B cell (primary cell): ENCODE results near the gene STEEP1. TPM values are rescaled to one million over a fixed set of nuclear protein-coding genes. Genes with fewer than 3 reads are reported as not detected.
A peak's percentile ranks its signal among the peaks of the same experiment; 100 is the strongest.

Experiments used
- ATAC-seq: fragments of 200-7000 bp; cut with Tn5 transposase; one replicate; pipeline ENCODE4 v1.10.0; 2021; ENCODE audit warnings: low read depth, mild to moderate bottlenecking, moderate number of reproducible peaks, moderate library complexity
- CTCF ChIA-PET: fragments of 350-600 bp; sonication (Branson Sonifier 250); formaldehyde crosslinking; loops from one replicate; lab custom pipeline; 2021; ENCODE audit warnings: antibody characterized with exemption, inconsistent platforms; lab: Charles Lee
- POLR2A ChIA-PET: fragments of 350-600 bp; sonication (Branson Sonifier 250); formaldehyde crosslinking; loops from one replicate; lab custom pipeline; 2021; ENCODE audit warnings: antibody characterized with exemption; lab: Charles Lee
- DNase-seq: peaks from one replicate; pipeline ENCODE4 v3.0.0; 2013
- H2AFZ ChIP-seq: 2 replicates; pipeline ENCODE4 v1.6.1; 2012; ENCODE audit warnings: mild to moderate bottlenecking, low read depth, low read length; ENCODE audit not compliant: insufficient read depth, poor library complexity, severe bottlenecking
- H3K27ac ChIP-seq, 2 donors: 1 replicate in 1 of 2; 2 replicates in 1 of 2; pipeline ENCODE4 v1.5.1; 2012 to 2013; ENCODE audit warnings: low read length in 2 of 2, mild to moderate bottlenecking in 2 of 2, moderate library complexity in 1 of 2
- H3K27me3 ChIP-seq, 4 experiments: fragments of 200-600 bp in 1 of 4; sonication (generic) in 1 of 4; replicated peaks in 1 of 4; 1 replicate in 2 of 4; 2 replicates in 2 of 4; pipeline versions ENCODE4 v1.6.1 to v1.7.0; 2013 to 2016; ENCODE audit warnings: low read length in 3 of 4, mild to moderate bottlenecking in 2 of 4, mixed read lengths in 1 of 4, moderate library complexity in 1 of 4; ENCODE audit not compliant: insufficient read depth in 4 of 4, control insufficient read depth in 3 of 4; ENCODE audit errors: control extremely low read depth in 1 of 4
- H3K36me3 ChIP-seq, 2 experiments: replicated peaks in 1 of 2; 1 replicate in 1 of 2; 2 replicates in 1 of 2; pipeline versions ENCODE4 v1.6.1 to v1.7.1; 2013; ENCODE audit warnings: low read length in 1 of 2; ENCODE audit not compliant: insufficient read depth in 2 of 2, control insufficient read depth in 1 of 2; ENCODE audit errors: control extremely low read depth in 1 of 2, extremely low read depth in 1 of 2
- H3K4me1 ChIP-seq, 2 donors: fragments of 200-600 bp in 1 of 2; sonication (generic) in 1 of 2; 1 replicate in 1 of 2; 2 replicates in 1 of 2; pipeline versions ENCODE4 v1.5.1 to v1.6.1; 2013 to 2017; ENCODE audit warnings: low read length in 2 of 2; ENCODE audit not compliant: control insufficient read depth in 2 of 2, insufficient read depth in 2 of 2
- H3K4me2 ChIP-seq: replicated peaks from 2 replicates; pipeline ENCODE3; 2012; ENCODE audit warnings: mild to moderate bottlenecking, low read depth, low read length; ENCODE audit not compliant: poor library complexity, severe bottlenecking
- H3K4me3 ChIP-seq, 5 experiments: fragments of 200-600 bp in 1 of 5; sonication (generic) in 1 of 5; 1 replicate in 3 of 5; 2 replicates in 2 of 5; pipeline versions ENCODE4 v1.5.1 to v1.7.0; 2011 to 2016; ENCODE audit warnings: low read length in 4 of 5, mild to moderate bottlenecking in 4 of 5, low read depth in 2 of 5, control low read depth in 1 of 5, moderate library complexity in 1 of 5; ENCODE audit not compliant: insufficient read depth in 1 of 5; ENCODE audit errors: control extremely low read depth in 1 of 5, extremely low read depth in 1 of 5
- H3K79me2 ChIP-seq: fragments of 200-600 bp; sonication (generic); one replicate; pipeline ENCODE4 v1.6.0; 2016; ENCODE audit warnings: low read length; ENCODE audit not compliant: control insufficient read depth, insufficient read depth
- H3K9ac ChIP-seq: fragments of 200-600 bp; sonication (generic); 2 replicates; pipeline ENCODE4 v1.6.1; 2017; ENCODE audit warnings: mild to moderate bottlenecking, low read length, moderate library complexity
- H3K9me3 ChIP-seq, 3 donors: one replicate each; pipeline versions ENCODE4 v1.6.1 to v1.7.1; 2013; ENCODE audit warnings: low read length in 2 of 3; ENCODE audit not compliant: control insufficient read depth in 2 of 3, insufficient read depth in 1 of 3; ENCODE audit errors: control extremely low read depth in 1 of 3
- H4K20me1 ChIP-seq: 2 replicates; pipeline ENCODE4 v1.6.0; 2012; ENCODE audit warnings: mild to moderate bottlenecking, low read length; ENCODE audit not compliant: insufficient read depth, control insufficient read depth, poor library complexity, severe bottlenecking
- H3K27ac Mint-ChIP-seq: one replicate; pipeline ENCODE4 v1.8.0; 2021; ENCODE audit warnings: mixed read lengths
- H3K27me3 Mint-ChIP-seq: one replicate; pipeline ENCODE4 v1.8.0; 2021; ENCODE audit warnings: mixed read lengths
- H3K4me1 Mint-ChIP-seq: one replicate; pipeline ENCODE4 v1.8.0; 2021; ENCODE audit warnings: mixed read lengths
- H3K4me3 Mint-ChIP-seq: one replicate; pipeline ENCODE4 v1.8.0; 2021; ENCODE audit warnings: mixed read lengths
- H3K9me3 Mint-ChIP-seq: one replicate; pipeline ENCODE4 v1.8.0; 2022; ENCODE audit warnings: mixed read lengths; ENCODE audit not compliant: insufficient read depth
- CTCF ChIP-seq: fragments of 200-600 bp; IDR thresholded peaks from one replicate; pipeline ENCODE4 v1.8.0; 2022; ENCODE audit warnings: antibody characterized with exemption, mild to moderate bottlenecking
- EZH2 ChIP-seq: IDR thresholded peaks from 2 replicates; pipeline ENCODE4 v1.6.1; 2012; ENCODE audit warnings: borderline replicate concordance, low read depth, mild to moderate bottlenecking, moderate library complexity, low read length; ENCODE audit not compliant: insufficient read depth, poor library complexity, severe bottlenecking
- WGBS: methylation state at CpG from one replicate; pipeline ENCODE4 v1.1.5; 2013; ENCODE audit warnings: missing lambda C conversion rate; ENCODE audit not compliant: insufficient coverage; 5-methylcytosine and 5-hydroxymethylcytosine counted together
- intact Hi-C: fragments of 100-400 bp; cut with micrococcal nuclease; formaldehyde crosslinking; loops from one replicate; pipeline ENCODE4 v1.10.0; 2022
- polyA plus RNA-seq: library from polyadenylated mRNA; depleted of rRNA; stranded (reverse); fragments of >200 nt; gene quantifications from 2 replicates; pipeline ENCODE4 v1.2.3, GENCODE V29; 2012
- total RNA-seq, 2 donors: library from RNA; stranded (reverse); fragments of 120-200 nt in 1 of 2; gene quantifications; 1 replicate in 1 of 2; 2 replicates in 1 of 2; pipeline versions ENCODE4 v1.2.3 to v1.2.4, GENCODE V29; 2013 to 2022

STEEP1 gene
- total and polyA plus RNA-seq, 2 donors (not counting 1 experiment from before 2014, with no cell fraction given) = 12.0 to 27.6 TPM

GRCh38 chrX:119605464-119606279, 40.5 kb upstream of the STEEP1 start:
- H3K27ac Mint-ChIP-seq = peak overlapping the region; percentile 99
- Histone ChIP-seq H3K4me1 (peaks cover 12 to 29% of the 10 kb centered on the region in 2 donors), H3K9me3 (no peaks in the 10 kb centered on the region), H3K79me2 (peaks cover 25% of the 10 kb centered on the region), H3K4me3 (peak overlapping the region; percentile 48 to 86 (median 71)), H3K9ac (peak overlapping the region; percentile 76), H4K20me1 (no peaks in the 10 kb centered on the region), H3K4me2 (peak overlapping the region; percentile 73), H3K36me3 (peaks cover 0 to 4% of the 10 kb centered on the region in 2 experiments), H3K27ac (peak overlapping the region; percentile 87 to 94), H3K27me3 (no peaks in the 10 kb centered on the region), H2AFZ (peak overlapping the region; percentile 67)
- no peak for DNase-seq
- ChIA-PET POLR2A (interaction anchor here (0.6 to 2.5 kb wide), 9 partner anchors 27 to 1202 kb away, joined by 3 to 17 read pairs (median 4); partner anchors contain the start of genes RPL39, SOWAHD and UBE2A), CTCF (interaction anchor here (0.8 to 1.8 kb wide), 4 partner anchors 9 to 124 kb away, joined by 3 to 16 read pairs (median 4); partner anchors contain the start of gene UBE2A)
- no peaks in the 10 kb centered on the region for H3K9me3 Mint-ChIP-seq
- intact Hi-C loops = loop anchor here (1.0 to 5.0 kb wide), 6 partner anchors 13 to 187 kb away; partner anchors contain the start of genes RPL39, SLC25A5 and UBE2A
- WGBS = 0% methylated on average over 45 of the region's 68 CpGs
- peak; percentile 57 for ATAC-seq
- TF ChIP-seq CTCF (no peak), EZH2 (no peak)
- H3K27me3 Mint-ChIP-seq = no peaks in the 10 kb centered on the region
- peak overlapping the region; percentile 97 for H3K4me3 Mint-ChIP-seq
- peaks cover 42% of the 10 kb centered on the region for H3K4me1 Mint-ChIP-seq
